HG03280 (cell line): Measurements from ENCODE around the gene ZIC4.

Experiments used
- ATAC-seq: cut with Tn5 transposase; IDR thresholded peaks from one replicate; pipeline ENCODE4 v1.9.1; 2021; ENCODE audit warnings: mild to moderate bottlenecking, moderate library complexity; ENCODE audit not compliant: unreplicated experiment

The ZIC4 gene

GRCh38 chr3:147407498-147408187, 1.3 kb upstream of the ZIC4 start:
- no peak for ATAC-seq

DNA sequence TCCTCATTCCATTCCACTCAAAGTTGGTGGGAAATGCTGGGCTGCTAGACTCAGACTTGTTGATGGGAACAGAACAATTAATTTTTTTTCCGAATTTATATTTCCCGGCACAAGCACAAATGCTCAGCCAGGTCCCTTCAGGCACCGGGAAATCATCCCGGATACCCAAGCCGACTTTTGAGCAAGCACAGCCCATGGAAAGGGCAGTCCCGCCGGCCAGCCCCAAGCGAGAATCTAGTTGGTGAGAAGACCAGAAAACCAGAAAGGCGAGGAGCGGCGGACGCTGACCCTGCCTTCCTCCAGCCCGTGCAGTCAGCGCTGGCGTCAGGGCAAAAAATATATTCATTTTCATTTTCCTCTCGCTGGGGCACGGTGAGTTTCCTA, 763 bp upstream of the ZIC4 start:
- ATAC-seq: no peak

GRCh38 chr3:147405231-147406027, 914 bp downstream of the ZIC4 start:
- ATAC-seq: no peak

GRCh38 chr3:147404800-147405230, 1.5 kb downstream of the ZIC4 start:
- ATAC-seq: no peak

- ATAC-seq: no peak
These were observed 2.1 kb downstream of the ZIC4 start for GRCh38 chr3:147404000-147404799.

DNA sequence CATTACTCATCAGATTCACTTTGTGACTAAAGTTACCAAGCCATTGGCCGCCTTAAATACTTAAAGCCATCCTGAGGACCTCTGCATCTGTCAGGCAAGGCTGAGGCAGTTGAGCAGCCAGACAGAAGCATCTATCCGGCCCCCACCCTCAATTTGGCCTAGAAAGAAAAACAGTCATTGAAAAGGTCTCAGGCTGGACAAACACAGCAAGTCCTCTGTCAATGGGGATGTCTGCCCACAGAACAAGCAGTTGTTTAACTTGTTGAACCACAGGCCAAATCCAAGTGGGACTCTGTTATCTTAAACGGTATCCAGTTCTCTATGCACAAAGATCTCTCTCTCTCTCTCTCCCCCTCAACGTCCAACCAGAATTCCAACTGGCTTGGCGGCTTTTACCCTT, 2.8 kb downstream of the ZIC4 start:
- no peak for ATAC-seq

GRCh38 chr3:147402159-147402558, 4.2 kb downstream of the ZIC4 start:
- no peak for ATAC-seq

- ATAC-seq: no peak
These were observed 4.9 kb downstream of the ZIC4 start for GRCh38 chr3:147401421-147401820.

GRCh38 chr3:147400999-147401398, 5.3 kb downstream of the ZIC4 start:
- no peak for ATAC-seq

DNA sequence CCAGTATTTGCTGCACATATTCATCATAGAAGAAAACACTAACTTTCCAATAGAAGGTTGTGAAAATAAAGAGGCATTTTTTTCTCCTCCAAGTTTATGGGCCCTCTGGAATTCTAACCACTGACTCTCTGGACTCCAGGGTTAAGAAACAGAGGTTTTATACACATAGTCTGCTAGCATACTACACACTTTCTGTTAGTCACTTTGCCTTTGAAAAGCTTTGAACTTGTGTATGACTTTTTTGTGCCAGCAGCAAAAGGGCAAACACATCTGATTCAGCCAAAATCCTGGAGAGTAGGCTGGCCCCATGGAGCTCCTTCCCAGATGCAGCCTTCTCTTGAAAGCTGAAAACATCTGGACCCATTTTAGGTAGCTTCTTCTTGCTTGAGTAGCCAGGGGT, 6.2 kb downstream of the ZIC4 start:
- no peak for ATAC-seq

DNA sequence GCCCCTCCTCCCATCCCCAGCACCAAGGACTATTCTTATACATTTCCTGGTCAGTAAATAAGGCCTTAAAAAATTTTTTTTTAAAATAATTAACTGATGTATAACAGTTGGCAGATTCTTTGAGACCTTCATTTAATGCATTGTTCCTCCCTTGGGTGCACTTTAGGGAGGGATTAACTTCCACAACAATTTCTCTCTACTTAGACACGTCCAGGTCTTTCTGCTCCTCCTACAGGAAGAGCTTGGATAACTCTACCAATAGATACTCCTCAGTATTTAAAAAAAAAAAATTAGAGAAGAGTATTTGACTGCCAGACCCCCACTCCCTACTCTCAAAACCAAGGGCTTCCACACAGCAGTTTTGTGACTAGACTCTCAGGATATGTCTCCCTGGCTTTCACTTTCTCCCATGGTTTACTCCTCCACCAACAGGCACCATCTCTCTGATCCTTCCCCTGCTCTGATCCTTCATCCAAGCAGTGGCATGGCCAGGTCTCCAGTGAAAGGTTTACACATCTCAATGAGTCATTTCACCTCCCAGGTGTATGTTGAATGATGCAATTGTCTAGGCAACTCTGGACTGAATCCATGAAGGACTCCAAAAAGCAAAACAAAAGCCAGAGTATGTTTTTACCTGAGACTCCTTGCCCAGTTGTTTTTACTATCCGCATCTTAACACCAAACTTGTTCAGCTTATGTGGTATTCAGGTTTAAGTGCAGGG, 7.4 kb downstream of the ZIC4 start:
- no peak for ATAC-seq

DNA sequence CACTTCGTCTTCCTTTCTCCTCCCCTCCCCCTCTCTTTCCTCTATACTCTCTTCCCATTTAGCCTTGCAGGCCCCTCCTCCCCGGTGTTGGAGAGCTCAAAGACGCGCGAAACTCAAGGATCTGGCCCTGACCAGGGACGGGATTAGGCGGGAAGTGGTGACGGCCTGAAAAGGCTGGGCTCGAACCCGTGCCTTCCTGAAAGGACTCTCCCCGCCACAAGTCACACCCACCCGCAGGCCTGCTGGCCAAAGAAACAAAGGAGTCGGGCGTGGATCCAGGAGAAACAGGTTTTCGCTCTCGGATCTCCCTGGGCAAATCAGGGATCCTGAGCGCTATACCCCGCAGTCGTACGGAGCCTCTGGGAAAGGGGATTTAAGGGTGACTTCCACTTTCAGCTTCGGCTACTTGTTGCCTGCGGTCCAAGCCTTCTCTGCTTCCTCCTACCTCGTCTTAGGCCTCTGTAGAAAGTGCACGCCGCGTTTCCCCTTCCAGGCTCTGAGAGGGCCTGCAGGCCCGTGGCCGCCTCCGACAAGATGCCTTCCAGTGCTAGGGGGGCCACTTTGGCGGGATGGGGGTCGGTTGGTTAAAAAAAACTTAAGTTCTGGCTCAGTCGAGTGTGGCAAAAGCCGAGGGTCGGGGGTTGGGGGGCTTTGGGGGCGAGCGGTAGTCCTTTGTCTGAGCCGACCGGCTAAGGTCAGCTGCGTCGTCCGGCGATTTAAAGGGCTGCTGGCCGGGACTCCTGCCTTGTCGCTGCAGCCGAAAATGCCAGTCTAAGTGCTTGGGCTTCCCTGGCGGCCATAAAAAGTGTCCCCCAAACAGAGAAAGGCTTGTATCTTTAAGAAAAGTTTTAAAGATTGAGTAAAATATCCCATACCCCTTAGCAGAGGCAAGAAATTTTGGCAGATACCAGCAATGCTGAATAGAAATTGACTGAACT, 8.2 kb downstream of the ZIC4 start:
- ATAC-seq: no peak

DNA sequence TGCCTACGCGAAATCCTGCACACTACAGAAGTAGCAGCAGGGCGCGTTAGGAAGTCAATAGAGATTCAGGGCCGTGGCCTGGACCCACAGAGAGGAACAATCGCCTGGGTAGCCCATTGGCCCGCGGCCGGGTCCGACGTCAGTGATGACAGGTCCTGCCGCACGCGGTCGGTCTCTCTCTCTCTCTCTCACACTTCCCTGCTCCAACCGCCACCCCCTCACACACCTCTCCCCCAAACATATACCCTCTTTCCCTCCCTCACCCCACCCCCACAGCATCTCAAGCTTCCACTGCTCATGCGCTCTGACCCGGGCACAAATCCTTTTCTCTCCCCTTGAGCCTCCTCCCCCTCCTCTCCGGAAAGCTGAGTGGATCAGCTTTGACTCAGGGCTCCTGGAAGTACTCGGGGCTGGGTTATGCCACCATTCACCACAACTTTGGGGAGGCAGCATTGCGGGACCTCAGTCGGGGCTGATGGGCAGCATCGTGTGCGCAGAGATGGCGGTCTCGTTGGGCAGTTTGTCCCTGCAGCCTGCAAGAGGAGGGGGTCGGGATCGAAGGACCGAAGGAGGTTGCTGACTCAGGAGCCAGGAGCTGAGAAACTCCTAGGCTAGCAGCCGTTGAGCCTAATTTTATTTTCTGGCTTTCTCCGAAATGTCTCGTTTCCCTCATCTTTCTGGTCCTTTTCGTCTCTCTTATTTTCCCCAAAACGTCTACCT, 9.0 kb downstream of the ZIC4 start:
- ATAC-seq: no peak

GRCh38 chr3:147396712-147397046, 9.7 kb downstream of the ZIC4 start:
- no peak for ATAC-seq

DNA sequence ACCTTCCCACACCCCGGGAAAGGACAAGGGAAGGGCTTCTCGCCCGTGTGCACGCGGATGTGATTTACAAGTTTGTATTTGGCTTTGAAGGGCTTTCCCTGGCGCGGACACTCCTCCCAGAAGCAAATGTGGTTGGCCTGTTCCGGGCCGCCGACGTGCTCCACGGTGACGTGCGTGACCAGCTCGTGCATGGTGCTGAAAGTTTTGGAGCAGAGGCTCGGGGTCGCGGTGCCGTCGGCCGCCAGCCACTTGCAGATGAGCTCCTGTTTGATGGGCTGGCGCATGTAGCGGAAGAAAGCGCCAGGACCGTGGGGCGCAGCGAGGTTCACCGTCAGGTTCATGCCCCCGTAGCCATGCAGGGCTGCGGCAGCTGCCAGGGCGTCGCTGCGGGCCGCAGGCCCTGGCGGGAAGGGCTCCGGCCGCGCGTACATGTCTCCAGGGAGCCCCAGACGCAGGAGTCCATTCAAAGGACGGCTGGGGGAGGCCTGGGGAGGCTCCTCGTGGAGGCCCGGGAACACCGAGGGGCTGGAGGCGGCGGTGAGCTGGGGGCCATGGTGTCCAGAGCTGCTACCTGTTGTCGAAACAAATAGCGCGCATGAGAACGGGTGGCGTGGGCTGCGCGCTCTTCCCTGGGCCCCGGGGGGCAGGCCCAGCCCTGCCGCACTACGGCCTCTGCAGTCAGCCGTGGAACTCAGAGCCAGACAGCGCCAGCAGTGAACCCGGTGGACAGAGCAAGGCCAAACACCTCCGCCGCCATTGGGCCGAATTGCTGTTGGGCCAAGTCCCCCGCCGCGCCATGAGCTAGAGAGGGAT, 10.2 kb downstream of the ZIC4 start:
- ATAC-seq: no peak

DNA sequence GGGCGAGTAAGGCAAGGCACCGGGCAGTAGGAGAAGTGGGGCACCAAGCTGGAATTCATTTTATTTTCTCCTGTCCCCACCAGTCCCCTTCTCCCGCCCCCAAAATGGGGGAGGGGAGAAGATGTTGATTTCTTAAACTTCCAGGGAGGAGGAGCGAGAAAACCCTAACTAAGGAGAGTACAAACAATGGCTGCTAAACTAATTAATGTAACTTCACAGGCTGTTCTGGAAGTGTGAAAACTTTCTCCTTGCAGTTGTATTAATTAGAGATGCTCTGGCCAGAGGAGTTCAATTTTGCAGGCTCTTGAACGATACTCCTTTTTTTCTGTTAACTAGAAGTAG, 11.5 kb downstream of the ZIC4 start:
- no peak for ATAC-seq

DNA sequence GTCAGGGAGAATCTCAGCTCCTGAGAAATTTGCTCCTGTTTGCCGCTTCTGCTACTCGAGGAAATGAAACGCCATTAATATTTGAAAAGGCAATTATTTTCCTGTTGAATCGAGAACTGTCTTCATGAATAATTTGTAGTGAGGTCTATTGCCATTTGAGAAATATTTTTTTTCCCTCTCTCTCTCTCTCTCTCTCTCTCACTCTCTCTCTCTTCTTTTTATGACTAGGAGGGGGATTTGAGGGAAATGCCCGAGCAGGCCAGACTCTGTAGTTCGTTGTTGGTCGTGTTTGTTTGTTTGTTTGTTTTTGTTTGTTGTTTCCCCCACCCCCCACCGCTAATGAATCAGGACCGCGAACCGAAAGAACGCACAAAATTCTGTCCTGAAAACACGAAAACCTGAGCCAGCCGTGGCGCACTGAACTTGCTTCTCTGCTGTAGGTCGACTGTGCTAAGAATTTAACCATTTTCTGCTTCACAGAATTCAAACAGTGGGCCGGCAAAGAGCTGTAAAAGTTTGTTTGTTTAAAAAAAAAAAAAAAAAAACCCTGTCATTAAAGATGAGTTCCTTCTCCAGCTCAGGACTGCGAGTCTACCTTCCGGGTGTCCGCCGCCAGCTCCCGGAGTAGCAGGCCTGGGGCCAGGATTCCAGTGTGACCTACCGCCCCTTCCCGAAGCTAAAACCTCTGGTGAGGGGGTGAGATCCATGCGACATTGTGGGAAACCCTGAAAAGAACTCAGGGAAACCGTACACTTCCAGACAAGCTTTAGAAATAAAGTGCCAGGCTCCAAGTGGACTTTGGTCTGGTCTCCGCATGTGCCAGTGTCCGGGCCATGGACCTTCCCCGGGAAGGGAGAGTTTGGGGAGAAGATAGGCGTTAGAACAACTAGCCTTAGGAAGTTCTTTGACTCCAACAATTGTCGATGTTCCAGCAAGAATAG, 12.1 kb downstream of the ZIC4 start:
- no peak for ATAC-seq
